T47D (cell line): ENCODE data around the gene HYKK.

Experiments
- DNase-seq, 2 experiments: peaks; one replicate each; pipeline versions ENCODE4 v3.0.0 to v3.0.0-alpha.2; 2011 to 2012; ENCODE audit warnings: low read depth in 1 of 2, low spot score in 1 of 2
- JUND ChIP-seq: IDR thresholded peaks from 2 replicates; pipeline ENCODE4 v1.6.1; 2012; ENCODE audit warnings: low read depth
- in situ Hi-C: cut with HindIII; loops from 2 replicates; pipeline ENCODE4 v1.10.0; 2016; ENCODE audit warnings: low sequenced_read_pairs, low pct_unique_long_range_greater_than_20kb

The HYKK gene

DNA sequence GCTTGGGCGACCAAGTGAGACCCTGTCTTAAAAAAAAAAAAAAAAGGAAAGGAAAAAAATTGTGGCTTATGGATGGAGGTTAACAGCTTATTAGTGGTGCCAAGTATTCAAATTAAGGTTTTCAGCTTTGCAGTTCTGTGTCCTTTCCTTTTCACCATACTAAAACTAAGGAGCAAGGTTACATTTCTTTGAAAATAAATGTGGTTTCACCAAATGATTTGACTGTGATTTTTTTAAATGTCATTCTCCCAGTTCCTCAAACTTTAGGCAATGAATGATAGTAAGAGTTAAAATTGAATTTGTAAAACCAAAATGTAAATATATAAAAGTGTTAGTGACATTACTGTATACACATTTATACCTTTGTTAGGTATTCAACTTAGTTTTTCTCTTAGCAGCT is 67.6 kb downstream of the HYKK start:
- DNase-seq: no peak
- in situ Hi-C loops: no loop called here
- no peak for TF ChIP-seq JUND
